GM13976 (cell line): ENCODE data around the gene SRPK3.

Source experiments
- DNase-seq: peaks from one replicate; pipeline ENCODE4 v3.0.0; 2012; ENCODE audit warnings: low spot score
- in situ Hi-C: fragments of 300-500 bp; cut with MboI; formaldehyde crosslinking; loops from one replicate; pipeline ENCODE4 v1.12.0; 2022; ENCODE audit warnings: low sequenced_read_pairs, mixed read lengths, inconsistent platforms; ENCODE audit not compliant: unreplicated experiment
- TF ChIP-seq, protein P1 (sequence below): IDR thresholded peaks from 2 replicates; pipeline ENCODE4 v1.5.1; 2012; ENCODE audit warnings: borderline replicate concordance, mild to moderate bottlenecking; ENCODE audit not compliant: insufficient read depth; ENCODE audit errors: extremely low read depth, missing control alignments, control extremely low read depth

The SRPK3 gene

DNA sequence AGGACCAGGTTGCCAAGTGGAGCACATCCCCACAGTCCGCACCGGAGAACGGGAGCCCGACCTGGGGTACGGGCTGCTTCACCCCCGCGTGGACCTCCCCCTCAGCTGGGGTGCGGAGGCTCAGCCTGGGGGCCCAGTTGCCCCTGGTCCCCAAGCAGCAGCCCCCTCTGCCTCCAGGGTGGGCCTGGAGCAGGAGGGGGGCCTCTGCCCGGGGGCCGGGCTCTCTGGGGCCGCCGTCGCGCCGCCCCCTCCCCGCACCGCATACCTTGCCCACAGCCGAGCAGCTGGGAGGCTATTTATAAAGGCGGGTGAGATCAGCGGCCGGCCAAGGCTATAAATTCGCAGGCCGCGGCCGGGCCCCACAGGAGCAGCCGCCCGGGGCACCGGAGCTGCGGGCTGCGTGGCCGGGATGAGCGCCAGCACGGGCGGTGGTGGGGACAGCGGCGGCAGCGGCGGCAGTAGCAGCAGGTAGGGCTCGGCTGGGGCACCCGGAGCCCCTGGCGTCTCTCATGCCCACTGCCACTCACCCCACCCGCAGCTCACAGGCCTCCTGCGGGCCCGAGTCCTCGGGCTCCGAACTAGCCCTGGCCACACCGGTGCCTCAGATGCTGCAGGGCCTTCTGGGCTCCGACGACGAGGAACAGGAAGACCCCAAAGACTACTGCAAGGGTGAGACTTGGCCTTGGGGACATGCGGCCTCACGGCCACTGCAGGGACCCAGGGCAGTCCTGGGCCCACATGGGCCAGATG lies at the start of gene SRPK3:
TSS of gene SRPK3 (plus strand) at position 364 of the 750 bp plus-strand sequence. CDS start at position 410, 46 bp downstream.
- no peak for DNase-seq
- in situ Hi-C loops = no loop called here
- TF ChIP-seq, protein P1, sequence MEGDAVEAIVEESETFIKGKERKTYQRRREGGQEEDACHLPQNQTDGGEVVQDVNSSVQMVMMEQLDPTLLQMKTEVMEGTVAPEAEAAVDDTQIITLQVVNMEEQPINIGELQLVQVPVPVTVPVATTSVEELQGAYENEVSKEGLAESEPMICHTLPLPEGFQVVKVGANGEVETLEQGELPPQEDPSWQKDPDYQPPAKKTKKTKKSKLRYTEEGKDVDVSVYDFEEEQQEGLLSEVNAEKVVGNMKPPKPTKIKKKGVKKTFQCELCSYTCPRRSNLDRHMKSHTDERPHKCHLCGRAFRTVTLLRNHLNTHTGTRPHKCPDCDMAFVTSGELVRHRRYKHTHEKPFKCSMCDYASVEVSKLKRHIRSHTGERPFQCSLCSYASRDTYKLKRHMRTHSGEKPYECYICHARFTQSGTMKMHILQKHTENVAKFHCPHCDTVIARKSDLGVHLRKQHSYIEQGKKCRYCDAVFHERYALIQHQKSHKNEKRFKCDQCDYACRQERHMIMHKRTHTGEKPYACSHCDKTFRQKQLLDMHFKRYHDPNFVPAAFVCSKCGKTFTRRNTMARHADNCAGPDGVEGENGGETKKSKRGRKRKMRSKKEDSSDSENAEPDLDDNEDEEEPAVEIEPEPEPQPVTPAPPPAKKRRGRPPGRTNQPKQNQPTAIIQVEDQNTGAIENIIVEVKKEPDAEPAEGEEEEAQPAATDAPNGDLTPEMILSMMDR = no peak

- TF ChIP-seq, protein P1 = no peak
- in situ Hi-C loops = no loop called here
- no peak for DNase-seq
These were observed 49.6 kb upstream of the SRPK3 start for GRCh38 chrX:153731117-153731844.

DNA sequence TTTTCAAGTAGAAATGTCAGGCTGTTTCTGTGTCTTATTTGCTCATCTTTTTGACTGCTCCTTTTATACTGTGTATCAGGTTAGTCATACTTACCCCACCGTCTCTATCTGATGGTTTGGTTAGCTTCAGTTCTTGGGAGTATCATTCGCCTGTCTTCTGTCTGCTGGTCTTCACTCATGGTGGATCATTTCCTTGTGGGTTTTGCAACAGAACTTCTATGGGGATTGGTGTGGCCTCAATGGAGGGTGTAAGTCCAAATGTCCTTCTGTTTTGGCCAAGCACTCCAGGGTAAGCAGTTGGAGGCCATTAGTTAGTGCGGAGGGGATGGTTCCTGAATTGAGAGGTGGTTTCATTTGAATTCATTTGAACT lies 49.0 kb upstream of the SRPK3 start:
- TF ChIP-seq, protein P1 = no peak
- no peak for DNase-seq
- in situ Hi-C loops = no loop called here

- TF ChIP-seq, protein P1 = no peak
- in situ Hi-C loops = no loop called here
These were observed 48.4 kb upstream of the SRPK3 start for GRCh38 chrX:153732401-153732800.

DNA sequence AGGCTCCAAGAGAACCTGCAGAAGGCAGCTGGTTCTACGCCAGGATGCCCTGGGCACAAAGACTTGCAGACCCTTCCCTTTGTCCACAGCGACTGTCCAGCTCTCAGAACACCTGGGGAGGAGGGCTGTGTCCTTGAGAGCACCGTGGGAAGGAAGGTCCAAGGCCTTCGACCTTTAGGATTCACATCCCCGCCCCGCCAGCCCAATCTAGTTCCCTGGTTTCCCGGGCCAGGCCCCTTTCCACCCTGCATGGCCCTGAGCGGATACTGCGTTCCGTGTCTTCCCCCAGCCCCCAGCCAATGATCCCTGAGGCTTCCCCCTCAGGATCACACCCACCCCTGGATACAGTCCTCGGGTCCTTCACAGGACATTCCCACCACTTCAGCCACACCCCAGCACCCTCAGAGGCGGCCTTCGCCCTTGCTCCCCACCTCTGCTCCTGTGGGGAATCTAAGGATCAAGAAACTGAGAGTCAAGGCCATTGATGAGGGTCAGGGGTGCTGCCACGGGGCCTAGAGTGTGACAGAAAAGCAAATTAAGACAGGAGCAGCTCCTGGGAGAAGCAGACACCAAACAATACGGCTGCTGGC lies 47.1 kb upstream of the SRPK3 start:
- in situ Hi-C loops = no loop called here
- no peak for DNase-seq
- TF ChIP-seq, protein P1 = no peak

More at GRCh38 chrX:153732401-153732800, 48.4 kb upstream of the SRPK3 start:
- DNase-seq = no peak

DNA sequence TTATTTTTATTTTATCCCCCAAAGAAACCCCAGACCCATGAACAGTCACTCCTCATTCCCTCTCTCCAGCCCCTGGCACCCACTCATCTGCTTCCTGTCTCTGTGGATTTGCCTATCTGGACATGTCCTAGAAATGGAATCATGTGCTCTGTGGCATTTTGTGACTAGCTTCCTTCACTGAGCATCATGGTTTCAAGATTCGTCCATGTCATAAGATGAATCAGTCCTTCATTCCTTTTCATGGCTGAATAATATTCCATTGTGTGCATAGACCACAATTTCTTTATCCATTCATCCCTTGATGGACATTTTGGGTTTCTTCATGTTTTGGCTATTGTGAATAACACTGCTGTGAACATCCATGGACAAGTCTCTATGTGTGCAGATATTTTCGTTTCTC lies 46.0 kb upstream of the SRPK3 start:
- DNase-seq = no peak
- TF ChIP-seq, protein P1 = no peak
- in situ Hi-C loops = no loop called here
